Measurements from ENCODE around the gene PRAMEF9.

DNA sequence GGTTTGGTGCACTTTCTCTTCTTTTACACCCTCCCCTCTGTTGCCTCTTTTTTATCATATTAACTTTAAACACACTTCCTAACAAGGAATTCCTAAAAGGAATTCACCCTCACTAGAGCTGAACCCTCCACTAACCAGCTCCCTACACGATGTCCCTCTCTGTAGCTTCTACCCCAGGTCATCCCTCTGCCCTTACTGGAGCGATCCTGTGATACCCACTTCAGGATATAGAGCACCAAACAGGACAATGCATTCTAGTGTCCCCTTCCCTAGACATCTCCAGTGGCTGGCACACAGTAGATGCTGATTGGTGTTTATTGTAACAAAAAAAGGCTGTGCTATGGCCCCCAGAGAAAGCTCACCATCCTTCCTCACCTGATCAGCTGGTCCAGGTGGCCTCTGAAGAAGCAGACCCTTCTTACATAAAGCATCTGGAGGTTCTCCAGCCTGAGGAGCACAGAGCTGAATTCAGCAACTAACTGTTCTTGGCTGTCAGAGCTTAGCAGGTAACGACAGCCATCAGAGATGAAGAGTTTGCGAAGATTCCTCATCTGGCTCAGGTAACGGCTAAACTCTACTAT, 52.9 kb downstream of the PRAMEF9 start:
- TF ChIP-seq POLR2AphosphoS5 (IDR thresholded peaks at IDR 0.05) (no peak), TAF1 (IDR thresholded peaks at IDR 0.05; ENCODE audit: low read depth) (no peak), EZH2 (IDR thresholded peaks at IDR 0.05; ENCODE audit: borderline replicate concordance, insufficient read depth, low read length, poor library complexity, severe bottlenecking) (no peak), EP300 (conservative IDR thresholded peaks at IDR 0.05; ENCODE audit: poor library complexity, severe bottlenecking) (no peak)
- TF ChIP-seq, protein P1, sequence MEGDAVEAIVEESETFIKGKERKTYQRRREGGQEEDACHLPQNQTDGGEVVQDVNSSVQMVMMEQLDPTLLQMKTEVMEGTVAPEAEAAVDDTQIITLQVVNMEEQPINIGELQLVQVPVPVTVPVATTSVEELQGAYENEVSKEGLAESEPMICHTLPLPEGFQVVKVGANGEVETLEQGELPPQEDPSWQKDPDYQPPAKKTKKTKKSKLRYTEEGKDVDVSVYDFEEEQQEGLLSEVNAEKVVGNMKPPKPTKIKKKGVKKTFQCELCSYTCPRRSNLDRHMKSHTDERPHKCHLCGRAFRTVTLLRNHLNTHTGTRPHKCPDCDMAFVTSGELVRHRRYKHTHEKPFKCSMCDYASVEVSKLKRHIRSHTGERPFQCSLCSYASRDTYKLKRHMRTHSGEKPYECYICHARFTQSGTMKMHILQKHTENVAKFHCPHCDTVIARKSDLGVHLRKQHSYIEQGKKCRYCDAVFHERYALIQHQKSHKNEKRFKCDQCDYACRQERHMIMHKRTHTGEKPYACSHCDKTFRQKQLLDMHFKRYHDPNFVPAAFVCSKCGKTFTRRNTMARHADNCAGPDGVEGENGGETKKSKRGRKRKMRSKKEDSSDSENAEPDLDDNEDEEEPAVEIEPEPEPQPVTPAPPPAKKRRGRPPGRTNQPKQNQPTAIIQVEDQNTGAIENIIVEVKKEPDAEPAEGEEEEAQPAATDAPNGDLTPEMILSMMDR (IDR thresholded peaks at IDR 0.05; ENCODE audit: poor library complexity, severe bottlenecking) = no peak
- TF ChIP-seq, protein P2, sequence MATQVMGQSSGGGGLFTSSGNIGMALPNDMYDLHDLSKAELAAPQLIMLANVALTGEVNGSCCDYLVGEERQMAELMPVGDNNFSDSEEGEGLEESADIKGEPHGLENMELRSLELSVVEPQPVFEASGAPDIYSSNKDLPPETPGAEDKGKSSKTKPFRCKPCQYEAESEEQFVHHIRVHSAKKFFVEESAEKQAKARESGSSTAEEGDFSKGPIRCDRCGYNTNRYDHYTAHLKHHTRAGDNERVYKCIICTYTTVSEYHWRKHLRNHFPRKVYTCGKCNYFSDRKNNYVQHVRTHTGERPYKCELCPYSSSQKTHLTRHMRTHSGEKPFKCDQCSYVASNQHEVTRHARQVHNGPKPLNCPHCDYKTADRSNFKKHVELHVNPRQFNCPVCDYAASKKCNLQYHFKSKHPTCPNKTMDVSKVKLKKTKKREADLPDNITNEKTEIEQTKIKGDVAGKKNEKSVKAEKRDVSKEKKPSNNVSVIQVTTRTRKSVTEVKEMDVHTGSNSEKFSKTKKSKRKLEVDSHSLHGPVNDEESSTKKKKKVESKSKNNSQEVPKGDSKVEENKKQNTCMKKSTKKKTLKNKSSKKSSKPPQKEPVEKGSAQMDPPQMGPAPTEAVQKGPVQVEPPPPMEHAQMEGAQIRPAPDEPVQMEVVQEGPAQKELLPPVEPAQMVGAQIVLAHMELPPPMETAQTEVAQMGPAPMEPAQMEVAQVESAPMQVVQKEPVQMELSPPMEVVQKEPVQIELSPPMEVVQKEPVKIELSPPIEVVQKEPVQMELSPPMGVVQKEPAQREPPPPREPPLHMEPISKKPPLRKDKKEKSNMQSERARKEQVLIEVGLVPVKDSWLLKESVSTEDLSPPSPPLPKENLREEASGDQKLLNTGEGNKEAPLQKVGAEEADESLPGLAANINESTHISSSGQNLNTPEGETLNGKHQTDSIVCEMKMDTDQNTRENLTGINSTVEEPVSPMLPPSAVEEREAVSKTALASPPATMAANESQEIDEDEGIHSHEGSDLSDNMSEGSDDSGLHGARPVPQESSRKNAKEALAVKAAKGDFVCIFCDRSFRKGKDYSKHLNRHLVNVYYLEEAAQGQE (IDR thresholded peaks at IDR 0.05; ENCODE audit: borderline replicate concordance) = no peak
